Lower leg skin (tissue), 4 donors: ENCODE results near the gene ART4. TPM values are rescaled to one million over a fixed set of nuclear protein-coding genes. Genes with fewer than 3 reads are reported as not detected.

Source experiments
- DNase-seq, 2 donors: peaks; one replicate each; pipeline ENCODE4 v3.0.0-alpha.2; 2019; ENCODE audit warnings: low spot score in 2 of 2
- H3K4me3 ChIP-seq: fragments of 200-600 bp; sonication (generic); 2 replicates; pipeline ENCODE4 v1.5.1; 2017; ENCODE audit warnings: mild to moderate bottlenecking, low read depth; ENCODE audit not compliant: poor library complexity, severe bottlenecking
- CTCF ChIP-seq, 3 donors: fragments of 450-650 bp; IDR thresholded peaks; one replicate each; pipeline ENCODE4 v1.5.1; 2016; ENCODE audit warnings: antibody characterized with exemption in 3 of 3, mild to moderate bottlenecking in 3 of 3, moderate library complexity in 2 of 3
- POLR2A ChIP-seq, 2 donors: fragments of 450-650 bp; IDR thresholded peaks; one replicate each; pipeline ENCODE4 v1.6.1; 2016 to 2017; ENCODE audit warnings: antibody characterized with exemption in 2 of 2, mild to moderate bottlenecking in 1 of 2, moderate library complexity in 1 of 2
- WGBS, 2 donors: methylation state at CpG; one replicate each; pipeline ENCODE4 v1.1.5; 2018; 5-methylcytosine and 5-hydroxymethylcytosine counted together
- intact Hi-C: fragments of 100-400 bp; cut with DNase I; formaldehyde crosslinking; loops from one replicate; pipeline ENCODE4 v1.15.0; 2023; ENCODE audit warnings: low total_unique reads
- total RNA-seq, 4 donors: library from RNA; depleted of rRNA; stranded (reverse); fragments of >200 nt; gene quantifications; one replicate each; pipeline ENCODE4 v1.1.0, GENCODE V29; 2016

The ART4 gene
- total RNA-seq, 4 donors from 2014 or later = 0.17 to 0.42 (median 0.17) TPM; not detected in 1

- no peak for DNase-seq
- intact Hi-C loops = no loop called here
- H3K4me3 ChIP-seq = no peak overlapping the region
- TF ChIP-seq CTCF (IDR thresholded peaks at IDR 0.05) (no peak), POLR2A (IDR thresholded peaks at IDR 0.05) (no peak)
Observed at GRCh38 chr12:14844401-14844800, 1.1 kb upstream of the ART4 start.

- TF ChIP-seq POLR2A (IDR thresholded peaks at IDR 0.05) = no peak
- TF ChIP-seq CTCF (IDR thresholded peaks at IDR 0.05) = no peak
- intact Hi-C loops = no loop called here
- H3K4me3 ChIP-seq = no peak overlapping the region
- 72 to 74% methylated on average over 3 of the region's 3 CpGs for WGBS, 2 donors
- no peak for DNase-seq
Observed at GRCh38 chr12:14842315-14842714, 1.0 kb downstream of the ART4 start.

- no peak overlapping the region for H3K4me3 ChIP-seq
- intact Hi-C loops = no loop called here
- TF ChIP-seq POLR2A (IDR thresholded peaks at IDR 0.05) (no peak), CTCF (IDR thresholded peaks at IDR 0.05) (no peak)
- DNase-seq = peak; percentile 77 to 87
- WGBS, 2 donors = 13 to 18% methylated on average over 3 of the region's 3 CpGs
Observed at GRCh38 chr12:14841761-14842160, 1.6 kb downstream of the ART4 start.

- no peak overlapping the region for H3K4me3 ChIP-seq
- intact Hi-C loops = no loop called here
- 91 to 94% methylated on average over 4 of the region's 4 CpGs for WGBS, 2 donors
- no peak for DNase-seq
- TF ChIP-seq CTCF (IDR thresholded peaks at IDR 0.05) (no peak), POLR2A (IDR thresholded peaks at IDR 0.05) (no peak)
Observed at GRCh38 chr12:14840616-14841015, 2.7 kb downstream of the ART4 start.

- intact Hi-C loops = no loop called here
- no peak for DNase-seq
- no peak overlapping the region for H3K4me3 ChIP-seq
- WGBS, 2 donors = 97 to 100% methylated on average over 1 of the region's 1 CpG
- TF ChIP-seq CTCF (IDR thresholded peaks at IDR 0.05) = no peak
- TF ChIP-seq POLR2A (IDR thresholded peaks at IDR 0.05) = no peak
Observed at GRCh38 chr12:14839262-14839661, 4.1 kb downstream of the ART4 start.
